HG03575 (cell line): ENCODE results near the gene ADM5.

Experiments
- ATAC-seq: cut with Tn5 transposase; IDR thresholded peaks from one replicate; pipeline ENCODE4 v1.9.1; 2021; ENCODE audit not compliant: unreplicated experiment, insufficient number of reproducible peaks, low FRiP score; ENCODE audit errors: extremely low read depth

Gene ADM5, protein sequence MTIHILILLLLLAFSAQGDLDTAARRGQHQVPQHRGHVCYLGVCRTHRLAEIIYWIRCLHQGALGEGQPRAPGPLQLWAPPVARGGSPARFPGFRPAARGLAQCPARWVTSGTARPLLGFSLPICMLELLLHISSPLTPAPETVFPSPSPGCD

DNA sequence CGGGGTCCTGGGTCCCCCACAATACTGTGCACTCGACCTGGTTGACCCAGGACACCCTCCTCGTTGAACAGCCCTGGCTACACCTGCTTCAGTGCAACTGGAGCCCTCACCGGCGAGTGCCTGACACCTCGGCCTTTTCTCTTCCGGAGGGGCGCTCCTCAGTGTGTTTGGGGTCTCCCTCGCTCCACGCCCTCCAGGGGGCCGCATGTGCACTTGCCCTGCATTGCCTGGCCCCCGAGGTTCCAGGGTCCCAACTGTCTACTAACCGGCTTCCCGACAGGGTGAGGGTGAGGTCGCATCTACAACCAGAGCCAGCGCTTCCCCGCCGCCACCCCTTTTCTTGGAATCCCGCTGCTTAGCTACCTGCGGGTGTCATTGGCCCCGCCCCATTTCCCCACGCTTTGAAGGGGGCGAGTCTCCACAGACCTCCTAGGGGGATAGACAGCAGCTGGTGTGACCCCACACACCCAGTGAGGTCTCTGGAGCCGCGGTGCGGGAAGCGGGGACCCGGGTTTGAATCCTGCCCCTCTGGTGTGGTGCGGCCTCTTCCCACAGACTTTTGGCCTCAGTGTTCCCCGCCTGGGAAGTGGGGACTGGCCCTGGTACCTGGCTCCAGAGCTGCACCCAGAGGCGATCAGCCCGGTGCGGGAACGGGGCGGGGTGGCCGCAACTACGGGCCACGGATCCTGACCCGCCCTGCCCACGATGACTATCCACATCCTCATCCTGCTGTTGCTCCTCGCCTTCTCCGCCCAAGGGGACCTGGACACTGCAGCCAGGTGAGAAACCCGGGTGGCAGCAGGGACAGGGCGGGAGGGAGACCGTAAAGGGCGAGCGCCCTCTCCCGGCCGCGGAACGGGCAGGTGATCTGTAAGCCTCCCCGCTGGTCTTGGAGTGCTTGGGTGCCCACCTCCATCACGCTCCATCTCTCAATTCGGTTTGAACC, at the start of gene ADM5:
ADM5 (plus strand) TSS at position 462 of the 946 bp plus-strand sequence; CDS start at position 706, 244 bp downstream.
- ATAC-seq, result no peak

DNA sequence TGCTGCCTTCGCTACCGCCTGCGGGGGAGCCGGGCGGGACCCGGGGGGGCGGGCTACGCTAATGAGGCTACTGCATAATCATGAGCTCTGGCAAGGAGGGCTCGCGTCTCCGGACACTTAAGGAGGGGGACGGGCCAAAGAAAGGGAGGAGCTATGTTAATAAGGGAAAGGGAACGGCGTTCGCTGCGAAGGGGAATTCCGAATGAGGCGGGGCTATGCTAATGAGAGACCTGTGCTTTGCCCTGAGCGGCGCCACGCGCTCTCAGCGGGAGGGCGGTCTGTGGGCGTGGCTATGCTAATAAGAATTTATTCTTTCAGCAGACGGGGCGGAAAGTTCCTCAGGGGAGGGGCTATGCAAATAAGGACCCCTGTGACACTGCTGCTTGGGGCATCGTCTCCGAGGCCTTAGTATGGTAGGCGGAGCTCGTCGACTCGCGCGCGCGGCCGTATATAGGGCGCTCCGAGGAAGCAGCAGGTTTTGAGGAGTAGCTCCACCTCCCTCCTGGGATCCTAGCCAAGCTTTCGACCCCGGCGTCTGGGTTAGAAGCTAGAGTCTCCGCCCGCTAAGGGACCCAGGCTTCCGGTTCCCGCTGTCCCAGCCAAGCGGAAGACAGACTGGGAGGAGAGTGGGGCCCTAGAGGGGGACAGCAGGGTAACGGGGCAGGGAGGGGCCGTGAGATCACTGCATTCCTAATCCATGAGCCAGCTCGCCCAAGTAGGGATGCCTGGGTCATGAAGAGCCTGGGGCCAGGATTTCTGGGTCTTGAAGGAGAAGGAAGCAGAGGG, 49.1 kb upstream of the ADM5 start, which contains the start of gene RRAS:
RRAS (minus strand) TSS at position 31 of the 786 bp plus-strand sequence. CDS start 45 bp downstream, outside the sequence.
- ATAC-seq, result peak; percentile 41

DNA sequence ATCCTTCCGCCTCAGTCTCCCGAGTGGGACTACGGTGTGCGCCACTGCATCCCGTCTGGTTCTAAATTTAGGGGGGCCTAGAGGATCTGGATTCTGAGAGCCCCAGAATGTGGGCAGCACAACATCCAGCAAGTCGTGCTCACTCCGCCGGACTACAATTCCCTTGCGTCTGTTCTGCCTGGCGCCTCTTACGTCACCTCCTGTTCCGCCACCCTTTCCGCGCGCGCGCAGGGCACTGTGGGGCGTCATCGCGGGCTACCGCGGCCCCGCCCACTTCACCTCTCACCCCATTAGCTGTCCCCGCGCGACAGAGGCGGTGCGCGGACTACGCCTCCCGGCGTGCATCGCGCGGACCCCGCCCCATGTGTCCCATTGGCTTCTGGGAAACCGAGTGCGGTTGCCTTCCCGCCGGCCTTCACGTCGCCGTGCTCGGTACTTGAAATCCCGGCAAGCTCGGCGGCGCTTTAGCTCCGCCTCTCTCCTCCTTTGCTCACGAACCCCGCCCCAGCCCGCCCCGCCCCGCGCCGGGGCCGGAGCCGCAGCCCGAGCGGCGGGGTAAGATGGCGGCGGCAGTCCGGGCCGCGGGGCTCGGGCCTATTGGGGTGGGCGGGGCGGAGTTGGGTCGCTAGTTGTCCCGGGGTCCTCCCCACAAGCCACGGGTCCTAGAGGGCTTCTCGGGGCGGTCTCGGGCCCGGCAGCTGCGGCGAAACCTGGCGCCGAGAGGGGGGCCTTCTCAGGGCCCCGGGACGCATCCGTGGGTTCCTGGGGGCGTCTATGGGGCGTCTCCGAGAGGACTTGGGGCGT, 47.5 kb upstream of the ADM5 start, which contains the start of gene SCAF1:
SCAF1 (plus strand) TSS at position 522 of the 804 bp plus-strand sequence. CDS start 2,818 bp downstream, outside the sequence.
- no peak for ATAC-seq

DNA sequence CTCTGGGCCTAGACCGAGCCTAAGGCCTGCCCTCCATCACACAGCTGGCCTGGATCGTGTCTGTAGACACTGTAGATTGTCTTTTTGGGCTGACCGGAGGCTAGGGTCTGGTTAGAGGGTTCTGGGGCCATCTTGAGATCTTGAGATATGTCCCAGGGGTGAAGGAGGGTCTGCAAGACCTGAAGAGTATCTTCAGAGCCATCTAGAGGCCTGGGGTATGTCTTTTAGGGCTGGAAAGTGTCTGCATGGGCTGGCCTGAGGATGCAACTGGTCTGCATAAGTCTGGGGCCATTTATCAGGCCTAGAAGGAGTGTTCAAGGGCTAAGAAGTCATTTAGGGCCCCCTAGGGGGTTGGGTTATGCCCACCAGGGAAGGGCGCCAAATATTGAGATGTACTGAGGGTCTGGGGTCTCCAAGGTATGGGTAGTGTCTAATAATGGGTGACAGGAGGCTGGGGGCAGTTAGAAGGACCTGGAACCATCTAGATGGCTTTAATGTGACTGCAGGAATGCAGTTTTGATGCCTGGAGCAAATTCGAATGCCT, 46.8 kb upstream of the ADM5 start:
- no peak for ATAC-seq

DNA sequence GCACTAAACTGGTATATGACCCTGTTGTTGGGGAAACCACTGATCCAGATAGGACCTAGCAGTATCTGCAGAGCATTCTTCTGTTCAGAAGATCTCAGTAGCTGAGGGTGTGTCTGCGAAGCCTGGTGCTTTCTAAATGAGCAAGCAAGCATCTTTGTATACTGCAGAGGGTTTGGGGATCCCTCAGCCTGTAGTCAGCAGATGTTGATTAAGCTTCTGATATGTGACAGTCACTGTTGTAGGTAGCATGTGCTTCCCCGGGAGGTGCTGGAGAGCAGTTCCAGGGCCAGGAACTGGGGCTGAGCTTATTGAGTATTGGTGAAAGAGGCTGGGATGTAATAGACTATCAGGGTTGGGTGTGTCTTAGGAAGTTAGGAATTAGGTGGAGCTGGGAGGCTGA, 45.9 kb upstream of the ADM5 start:
- no peak for ATAC-seq

DNA sequence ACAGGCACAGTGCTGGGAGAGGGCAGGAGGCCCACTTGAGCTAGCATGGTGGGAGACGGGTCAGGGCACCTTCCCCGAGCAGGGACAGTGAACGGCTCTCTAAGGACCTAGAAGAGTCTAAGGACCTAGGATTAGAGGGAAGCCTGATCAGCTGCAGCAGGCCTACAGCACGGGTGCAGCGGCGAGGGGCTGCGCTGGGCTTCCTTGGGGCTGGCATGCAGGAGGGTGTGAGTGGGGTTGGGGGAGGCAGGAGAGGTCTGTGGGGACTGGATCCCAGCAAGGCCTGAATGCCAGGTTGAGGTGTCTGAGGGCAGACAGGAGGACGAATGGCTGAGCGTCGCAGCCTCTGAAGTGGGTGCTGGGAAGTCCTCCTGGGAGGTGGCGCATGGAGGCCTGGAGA, 43.8 kb upstream of the ADM5 start:
- no peak for ATAC-seq

DNA sequence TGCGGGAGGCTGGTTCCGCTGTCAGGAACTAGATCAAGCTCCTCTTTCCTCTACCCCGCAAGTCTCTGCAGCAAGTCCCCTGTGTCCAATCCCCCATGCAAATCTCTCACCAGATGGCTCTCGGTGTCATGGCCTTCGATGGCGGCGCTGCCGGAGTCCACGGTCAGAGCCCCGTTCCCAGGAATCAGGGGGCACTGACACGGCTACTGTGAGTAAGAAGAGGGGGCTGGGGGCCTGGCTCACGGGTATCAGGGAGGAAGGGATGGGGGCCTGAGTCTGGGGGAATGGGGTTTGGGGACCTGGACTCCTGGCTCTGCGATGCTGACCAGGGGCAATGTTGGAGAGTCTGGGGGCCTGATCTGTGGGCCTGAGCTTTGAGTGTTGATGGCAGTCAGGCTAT, 43.4 kb upstream of the ADM5 start:
- ATAC-seq, result no peak

DNA sequence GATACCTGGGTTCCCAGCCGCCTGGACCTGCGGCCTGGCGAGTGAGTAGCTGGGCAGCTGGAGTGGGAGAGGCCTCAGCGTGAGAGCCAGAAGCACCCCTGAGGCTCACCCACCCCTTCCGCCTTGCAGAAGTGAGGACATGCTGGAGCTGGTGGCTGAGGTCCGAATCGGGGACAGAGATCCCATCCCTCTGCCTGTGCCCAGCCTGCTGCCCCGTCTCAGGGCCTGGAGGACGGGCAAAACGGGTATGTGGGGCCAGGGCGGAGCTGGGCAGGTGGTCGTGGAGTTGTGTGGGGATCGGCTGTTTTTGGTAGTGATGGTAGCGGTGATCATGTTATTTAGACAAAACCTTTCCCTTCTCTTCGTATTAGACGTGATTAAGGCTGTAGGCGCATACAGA, 42.8 kb upstream of the ADM5 start:
- no peak for ATAC-seq

DNA sequence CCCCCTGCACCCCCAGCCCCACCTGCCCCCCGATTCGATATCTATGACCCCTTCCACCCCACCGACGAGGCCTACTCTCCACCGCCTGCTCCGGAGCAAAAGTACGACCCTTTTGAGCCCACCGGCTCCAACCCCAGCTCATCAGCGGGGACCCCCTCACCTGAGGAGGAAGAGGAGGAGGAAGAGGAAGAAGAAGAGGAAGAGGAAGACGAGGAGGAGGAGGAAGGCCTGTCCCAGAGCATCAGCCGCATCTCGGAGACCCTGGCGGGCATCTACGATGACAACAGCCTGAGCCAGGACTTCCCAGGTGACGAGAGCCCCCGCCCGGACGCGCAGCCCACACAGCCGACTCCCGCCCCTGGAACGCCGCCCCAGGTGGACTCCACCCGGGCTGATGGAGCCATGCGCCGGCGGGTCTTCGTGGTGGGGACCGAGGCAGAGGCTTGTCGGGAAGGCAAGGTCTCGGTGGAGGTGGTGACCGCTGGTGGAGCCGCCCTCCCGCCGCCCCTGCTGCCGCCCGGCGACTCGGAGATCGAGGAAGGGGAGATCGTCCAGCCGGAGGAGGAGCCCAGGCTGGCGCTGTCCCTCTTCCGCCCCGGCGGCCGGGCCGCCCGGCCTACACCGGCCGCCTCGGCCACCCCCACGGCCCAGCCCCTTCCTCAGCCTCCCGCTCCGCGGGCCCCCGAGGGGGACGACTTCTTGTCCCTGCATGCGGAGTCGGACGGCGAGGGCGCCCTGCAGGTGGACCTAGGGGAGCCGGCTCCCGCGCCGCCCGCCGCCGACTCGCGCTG, 38.2 kb upstream of the ADM5 start:
- no peak for ATAC-seq

DNA sequence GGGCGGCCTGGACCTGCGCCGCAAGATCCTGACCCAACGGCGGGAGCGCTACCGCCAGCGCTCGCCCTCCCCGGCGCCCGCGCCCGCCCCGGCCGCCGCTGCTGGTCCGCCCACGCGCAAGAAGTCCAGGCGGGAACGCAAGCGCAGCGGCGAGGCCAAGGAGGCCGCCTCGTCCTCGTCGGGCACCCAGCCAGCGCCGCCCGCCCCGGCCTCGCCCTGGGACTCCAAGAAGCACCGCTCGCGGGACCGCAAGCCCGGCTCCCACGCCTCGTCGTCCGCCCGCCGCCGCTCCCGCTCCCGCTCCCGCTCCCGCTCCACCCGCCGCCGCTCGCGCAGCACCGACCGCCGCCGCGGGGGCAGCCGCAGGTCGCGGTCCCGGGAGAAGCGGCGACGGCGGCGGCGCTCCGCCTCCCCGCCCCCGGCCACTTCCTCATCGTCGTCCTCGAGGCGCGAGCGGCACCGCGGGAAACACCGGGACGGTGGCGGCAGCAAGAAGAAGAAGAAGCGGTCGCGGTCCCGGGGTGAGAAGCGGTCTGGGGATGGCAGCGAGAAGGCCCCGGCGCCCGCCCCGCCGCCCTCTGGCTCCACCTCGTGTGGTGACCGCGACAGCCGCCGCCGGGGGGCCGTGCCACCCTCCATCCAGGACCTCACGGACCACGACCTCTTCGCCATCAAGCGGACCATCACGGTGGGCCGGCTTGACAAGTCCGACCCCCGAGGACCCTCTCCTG, 37.4 kb upstream of the ADM5 start:
- ATAC-seq, result no peak

DNA sequence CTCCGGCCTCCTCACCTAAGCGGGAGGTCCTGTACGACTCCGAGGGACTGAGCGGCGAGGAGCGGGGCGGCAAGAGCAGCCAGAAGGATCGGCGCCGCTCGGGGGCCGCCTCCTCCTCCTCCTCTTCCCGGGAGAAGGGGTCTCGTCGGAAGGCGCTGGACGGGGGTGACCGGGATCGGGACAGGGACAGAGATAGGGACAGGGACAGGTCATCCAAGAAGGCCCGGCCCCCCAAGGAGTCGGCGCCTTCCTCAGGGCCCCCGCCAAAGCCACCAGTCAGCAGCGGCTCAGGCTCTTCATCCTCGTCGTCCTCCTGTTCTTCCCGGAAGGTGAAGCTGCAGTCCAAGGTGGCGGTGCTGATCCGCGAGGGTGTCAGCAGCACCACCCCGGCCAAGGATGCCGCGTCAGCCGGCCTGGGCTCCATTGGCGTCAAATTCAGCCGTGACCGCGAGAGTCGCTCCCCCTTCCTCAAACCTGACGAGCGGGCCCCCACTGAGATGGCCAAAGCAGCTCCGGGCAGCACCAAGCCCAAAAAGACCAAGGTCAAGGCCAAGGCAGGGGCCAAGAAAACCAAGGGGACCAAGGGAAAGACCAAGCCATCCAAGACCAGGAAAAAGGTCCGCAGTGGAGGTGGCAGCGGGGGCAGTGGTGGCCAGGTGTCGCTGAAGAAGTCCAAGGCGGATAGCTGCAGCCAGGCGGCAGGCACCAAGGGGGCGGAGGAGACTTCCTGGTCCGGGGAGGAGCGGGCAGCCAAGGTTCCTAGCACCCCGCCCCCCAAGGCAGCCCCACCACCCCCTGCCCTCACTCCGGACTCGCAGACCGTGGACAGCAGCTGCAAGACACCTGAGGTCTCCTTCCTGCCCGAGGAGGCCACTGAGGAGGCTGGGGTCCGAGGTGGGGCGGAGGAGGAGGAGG, 36.6 kb upstream of the ADM5 start:
- no peak for ATAC-seq

DNA sequence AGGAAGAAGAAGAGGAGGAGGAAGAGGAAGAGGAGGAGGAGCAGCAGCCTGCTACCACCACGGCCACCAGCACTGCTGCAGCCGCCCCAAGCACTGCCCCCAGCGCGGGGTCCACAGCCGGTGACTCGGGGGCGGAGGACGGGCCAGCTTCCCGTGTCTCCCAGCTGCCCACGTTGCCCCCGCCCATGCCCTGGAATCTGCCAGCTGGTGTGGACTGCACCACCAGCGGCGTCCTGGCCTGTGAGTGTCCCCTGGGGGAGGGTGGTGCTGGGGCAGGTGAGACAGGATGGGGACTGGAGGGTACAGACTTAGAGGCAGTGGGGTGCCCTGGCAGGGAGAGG, 36.0 kb upstream of the ADM5 start:
- no peak for ATAC-seq

DNA sequence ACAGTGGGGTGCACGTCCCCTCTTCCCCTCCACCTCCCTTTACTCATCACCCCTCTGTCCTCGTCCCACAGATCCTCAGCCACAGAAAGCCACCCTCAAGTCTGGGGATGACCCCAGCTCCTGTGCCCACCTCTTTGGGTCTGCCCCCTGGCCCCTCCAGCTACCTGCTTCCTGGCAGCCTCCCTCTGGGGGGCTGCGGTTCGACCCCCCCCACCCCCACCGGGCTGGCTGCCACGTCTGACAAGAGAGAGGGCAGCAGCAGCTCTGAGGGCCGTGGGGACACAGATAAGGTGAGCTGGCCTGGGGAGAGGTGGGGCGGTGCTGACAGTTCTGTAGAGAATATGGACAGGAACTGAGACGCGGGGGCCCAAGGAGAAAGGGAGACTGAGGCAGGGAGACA, 34.8 kb upstream of the ADM5 start:
- ATAC-seq, result no peak

DNA sequence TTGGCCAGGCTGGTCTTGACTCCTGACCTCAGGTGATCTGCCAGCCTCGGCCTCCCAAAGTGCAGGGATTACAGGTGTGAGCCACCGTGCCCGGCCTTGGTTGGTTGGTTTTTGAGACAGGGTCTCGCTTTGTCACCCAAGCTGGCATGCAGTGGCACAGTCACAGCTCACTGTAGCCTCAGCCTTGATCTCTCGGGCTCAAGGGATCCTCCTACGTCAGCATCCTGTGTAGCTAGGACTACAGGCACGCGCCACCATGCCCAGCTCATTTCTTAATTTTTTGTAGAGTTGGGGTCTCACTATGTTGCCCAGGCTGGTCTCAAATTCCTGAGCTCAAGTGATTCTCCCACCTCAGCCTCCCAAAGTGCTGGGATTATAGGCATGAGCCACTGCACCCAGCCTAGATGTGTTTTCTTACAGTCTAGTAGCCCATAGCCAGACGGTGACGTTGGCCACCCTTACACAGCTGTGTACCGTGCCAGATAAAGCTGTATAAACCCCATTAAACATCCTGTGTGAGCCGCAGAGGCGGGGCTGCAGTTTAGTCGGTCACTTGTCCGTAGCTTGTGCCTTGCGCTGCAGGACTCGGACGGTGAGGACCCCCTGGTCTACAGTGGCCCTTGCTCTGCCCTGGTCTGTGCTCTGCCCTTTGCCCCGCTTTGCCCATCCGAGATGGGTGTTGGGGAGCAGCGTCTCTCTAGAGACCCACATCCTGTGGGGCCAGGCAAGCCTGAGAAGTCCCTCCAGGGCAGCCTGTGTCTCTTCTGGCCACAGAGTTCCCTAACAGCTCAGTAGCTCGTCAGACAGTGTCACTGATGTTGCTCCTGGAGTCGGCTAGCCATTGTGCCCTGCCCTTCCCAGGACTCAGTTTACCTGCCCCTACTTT, 33.6 kb upstream of the ADM5 start:
- no peak for ATAC-seq

DNA sequence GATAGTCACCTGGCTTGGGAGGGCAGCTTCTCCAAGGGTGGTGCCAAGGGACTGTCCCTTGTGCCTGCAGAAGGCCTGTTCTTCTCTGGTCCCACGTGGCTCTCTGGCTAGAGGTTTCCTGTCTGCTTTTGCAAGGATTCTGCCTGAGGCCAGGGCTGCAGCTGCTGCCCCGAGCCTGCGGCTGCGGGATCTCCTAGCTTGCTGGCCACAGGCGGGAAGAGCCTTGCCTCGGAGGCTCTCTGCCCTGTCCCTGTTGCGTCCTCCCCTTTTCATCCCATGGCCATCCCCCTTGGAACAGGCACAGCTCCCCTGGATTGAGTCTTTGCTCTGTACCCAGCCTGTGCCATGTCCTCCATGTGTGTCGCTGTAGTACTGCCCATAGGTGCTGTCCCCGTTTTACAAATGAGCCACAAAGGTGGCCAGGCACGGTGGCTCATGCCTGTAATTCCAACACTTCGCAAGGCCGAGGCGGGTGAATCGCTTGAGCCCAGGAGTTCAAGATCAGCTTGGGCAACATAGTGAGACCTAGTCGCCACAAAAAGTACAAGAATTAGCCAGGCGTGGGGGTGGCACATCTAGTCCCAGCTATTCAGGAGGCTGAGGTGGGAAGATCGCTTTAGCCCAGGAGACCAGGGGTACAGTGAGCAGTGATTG, 32.8 kb upstream of the ADM5 start:
- no peak for ATAC-seq
